Activated CD4-positive, alpha-beta T cell treated with anti-CD3 and anti-CD28 coated beads, Interleukin-2, amount 10 ng/mL, durations not matched to agents 24 days and 14 days (primary cell): ENCODE results near the gene KRTCAP3. TPM values are rescaled to one million over a fixed set of nuclear protein-coding genes. Genes with fewer than 3 reads are reported as not detected.
A peak's percentile ranks its signal among the peaks of the same experiment; 100 is the strongest.

ENCODE experiments used
- DNase-seq: peaks from one replicate; pipeline ENCODE4 v3.0.0; 2022
- H3K27ac Mint-ChIP-seq: one replicate; pipeline ENCODE4 v1.8.0; 2022; ENCODE audit warnings: mild to moderate bottlenecking, mixed read lengths
- H3K27me3 Mint-ChIP-seq: one replicate; pipeline ENCODE4 v1.8.0; 2022; ENCODE audit warnings: mixed read lengths
- H3K36me3 Mint-ChIP-seq: one replicate; pipeline ENCODE4 v1.8.0; 2022; ENCODE audit warnings: low read depth, mild to moderate bottlenecking, mixed read lengths
- H3K4me1 Mint-ChIP-seq: one replicate; pipeline ENCODE4 v1.8.0; 2021; ENCODE audit warnings: mixed read lengths
- H3K4me3 Mint-ChIP-seq: one replicate; pipeline ENCODE4 v1.8.0; 2022; ENCODE audit warnings: mild to moderate bottlenecking, moderate library complexity, mixed read lengths
- H3K9me3 Mint-ChIP-seq: one replicate; pipeline ENCODE4 v1.8.0; 2021; ENCODE audit warnings: mixed read lengths
- intact Hi-C: fragments of 100-400 bp; cut with micrococcal nuclease; formaldehyde crosslinking; loops from one replicate; pipeline ENCODE4 v1.15.1; 2023
- total RNA-seq: library from RNA; stranded (reverse); gene quantifications from 2 replicates; pipeline ENCODE4 v1.2.3, GENCODE V29; 2022

KRTCAP3 gene
- total RNA-seq, 1 donor from 2014 or later: 4.6 TPM

GRCh38 chr2:27453968-27454367 lies 11.8 kb downstream of the KRTCAP3 start:
- H3K27ac Mint-ChIP-seq: no peak overlapping the region
- H3K4me1 Mint-ChIP-seq: no peaks in the 10 kb centered on the region
- H3K27me3 Mint-ChIP-seq: no peaks in the 10 kb centered on the region
- H3K4me3 Mint-ChIP-seq: no peak overlapping the region
- H3K36me3 Mint-ChIP-seq: peaks cover 14% of the 10 kb centered on the region
- intact Hi-C loops: no loop called here
- no peaks in the 10 kb centered on the region for H3K9me3 Mint-ChIP-seq
- DNase-seq: no peak

GRCh38 chr2:27461118-27461517 lies 18.9 kb downstream of the KRTCAP3 start:
- no peak overlapping the region for H3K4me3 Mint-ChIP-seq
- no peaks in the 10 kb centered on the region for H3K4me1 Mint-ChIP-seq
- no peaks in the 10 kb centered on the region for H3K27me3 Mint-ChIP-seq
- H3K9me3 Mint-ChIP-seq: no peaks in the 10 kb centered on the region
- no peaks in the 10 kb centered on the region for H3K36me3 Mint-ChIP-seq
- DNase-seq: no peak
- intact Hi-C loops: no loop called here
- H3K27ac Mint-ChIP-seq: no peak overlapping the region

GRCh38 chr2:27464443-27464842 lies 22.3 kb downstream of the KRTCAP3 start:
- H3K4me3 Mint-ChIP-seq: no peak overlapping the region
- no peaks in the 10 kb centered on the region for H3K27me3 Mint-ChIP-seq
- H3K27ac Mint-ChIP-seq: no peak overlapping the region
- H3K36me3 Mint-ChIP-seq: no peaks in the 10 kb centered on the region
- H3K4me1 Mint-ChIP-seq: no peaks in the 10 kb centered on the region
- H3K9me3 Mint-ChIP-seq: no peaks in the 10 kb centered on the region
- DNase-seq: no peak
- intact Hi-C loops: no loop called here

GRCh38 chr2:27471961-27472360 lies 29.8 kb downstream of the KRTCAP3 start:
- H3K4me3 Mint-ChIP-seq: no peak overlapping the region
- H3K9me3 Mint-ChIP-seq: no peaks in the 10 kb centered on the region
- no peaks in the 10 kb centered on the region for H3K27me3 Mint-ChIP-seq

GRCh38 chr2:27485496-27485895 lies 43.3 kb downstream of the KRTCAP3 start:
- H3K27ac Mint-ChIP-seq: no peak overlapping the region
- peaks cover 4% of the 10 kb centered on the region for H3K36me3 Mint-ChIP-seq
- DNase-seq: no peak
- intact Hi-C loops: loop anchor here (5.0 kb wide), 2 partner anchors 78 to 142 kb away; partner anchors contain the start of genes CCDC121, GPN1 and PPM1G
- no peaks in the 10 kb centered on the region for H3K9me3 Mint-ChIP-seq
- H3K4me1 Mint-ChIP-seq: peaks cover 16% of the 10 kb centered on the region
- no peaks in the 10 kb centered on the region for H3K27me3 Mint-ChIP-seq
- no peak overlapping the region for H3K4me3 Mint-ChIP-seq

More at GRCh38 chr2:27471961-27472360, 29.8 kb downstream of the KRTCAP3 start:
- Mint-ChIP-seq H3K4me1 (no peaks in the 10 kb centered on the region), H3K27ac (no peak overlapping the region), H3K36me3 (peaks cover 5% of the 10 kb centered on the region)
- intact Hi-C loops: no loop called here
- DNase-seq: no peak

- intact Hi-C loops: loop anchor here (1.0 to 5.0 kb wide), 6 partner anchors 61 to 138 kb away; partner anchors contain the start of genes CCDC121, EIF2B4, GPN1 and GTF3C2
- Mint-ChIP-seq H3K4me3 (peak overlapping the region; percentile 84), H3K27me3 (peaks cover 13% of the 10 kb centered on the region), H3K4me1 (peaks cover 20% of the 10 kb centered on the region), H3K9me3 (no peaks in the 10 kb centered on the region), H3K36me3 (no peaks in the 10 kb centered on the region), H3K27ac (peak overlapping the region; percentile 87)
- DNase-seq: no peak
Observed at GRCh38 chr2:27489118-27489497, 46.9 kb downstream of the KRTCAP3 start.

- Mint-ChIP-seq H3K27ac (peak within 1 kb of the TSS; percentile 87), H3K27me3 (peaks cover 18% of the 10 kb centered on the region), H3K36me3 (no peaks in the 10 kb centered on the region), H3K4me3 (peak within 1 kb of the TSS; percentile 84), H3K4me1 (peaks cover 20% of the 10 kb centered on the region), H3K9me3 (no peaks in the 10 kb centered on the region)
- intact Hi-C loops: loop anchor here (1.0 to 10.0 kb wide), 7 partner anchors 61 to 175 kb away; partner anchors contain the start of genes CCDC121, EIF2B4, GPN1 and GTF3C2
- peak; percentile 100 for DNase-seq
Observed at GRCh38 chr2:27489498-27490397, 47.6 kb downstream of the KRTCAP3 start, which contains the start of gene IFT172. Gene IFT172, minus strand, starts transcription at chr2:27489743. Its CDS starts 90 bp downstream, at chr2:27489653.

GRCh38 chr2:27492557-27492956 lies 50.4 kb downstream of the KRTCAP3 start:
- H3K4me1 Mint-ChIP-seq: peaks cover 26% of the 10 kb centered on the region
- no peaks in the 10 kb centered on the region for H3K36me3 Mint-ChIP-seq
- intact Hi-C loops: loop anchor here (10.0 kb wide), 1 partner anchor 172 kb away; the partner anchor contains the start of genes SLC4A1AP and SUPT7L
- H3K27me3 Mint-ChIP-seq: peaks cover 42% of the 10 kb centered on the region
- no peaks in the 10 kb centered on the region for H3K9me3 Mint-ChIP-seq
- DNase-seq: no peak
- H3K27ac Mint-ChIP-seq: no peak overlapping the region
- H3K4me3 Mint-ChIP-seq: no peak overlapping the region

GRCh38 chr2:27493948-27494283 lies 51.7 kb downstream of the KRTCAP3 start:
- intact Hi-C loops: loop anchor here (10.0 kb wide), 1 partner anchor 171 kb away; the partner anchor contains the start of genes SLC4A1AP and SUPT7L
- no peaks in the 10 kb centered on the region for H3K9me3 Mint-ChIP-seq
- peak overlapping the region; percentile 59 for H3K4me3 Mint-ChIP-seq
- H3K4me1 Mint-ChIP-seq: peaks cover 23% of the 10 kb centered on the region
- DNase-seq: no peak
- H3K27ac Mint-ChIP-seq: no peak overlapping the region
- H3K27me3 Mint-ChIP-seq: peaks cover 52% of the 10 kb centered on the region
- H3K36me3 Mint-ChIP-seq: no peaks in the 10 kb centered on the region

Other genes starting within 250 kb of the KRTCAP3 start
- 109 and 120 TPM in 2 replicates for gene ATRAID, start 230.3 kb upstream of the KRTCAP3 start, total RNA-seq
- 87.1 and 97.9 TPM in 2 replicates for gene SLC5A6, start 230.1 kb upstream of the KRTCAP3 start, total RNA-seq
- gene CAD, start 225.0 kb upstream of the KRTCAP3 start, total RNA-seq: 144 and 159 TPM in 2 replicates
- gene SLC30A3, start 179.3 kb upstream of the KRTCAP3 start, total RNA-seq: 1.4 and 2.2 TPM in 2 replicates
- gene DNAJC5G, start 166.9 kb upstream of the KRTCAP3 start, total RNA-seq: not detected in 2 replicates
- gene TRIM54, start 160.0 kb upstream of the KRTCAP3 start, total RNA-seq: 0.33 and 0.47 TPM in 2 replicates
- gene UCN, start 133.9 kb upstream of the KRTCAP3 start, total RNA-seq: 1.9 and 2.7 TPM in 2 replicates
- 86.8 and 89.1 TPM in 2 replicates for gene MPV17, start 119.3 kb upstream of the KRTCAP3 start, total RNA-seq
- 80.1 and 83.8 TPM in 2 replicates for gene GTF3C2, start 85.6 kb upstream of the KRTCAP3 start, total RNA-seq
- gene EIF2B4, start 72.0 kb upstream of the KRTCAP3 start, total RNA-seq: 51.2 and 52.0 TPM in 2 replicates
- 120 and 128 TPM in 2 replicates for gene SNX17, start 71.8 kb upstream of the KRTCAP3 start, total RNA-seq
- gene ZNF513, start 61.6 kb upstream of the KRTCAP3 start, total RNA-seq: 11.1 and 13.5 TPM in 2 replicates
- gene PPM1G, start 32.8 kb upstream of the KRTCAP3 start, total RNA-seq: 165 and 167 TPM in 2 replicates
- gene NRBP1, start 13.8 kb upstream of the KRTCAP3 start, total RNA-seq: 93.9 and 94.7 TPM in 2 replicates
- 12.4 and 12.9 TPM in 2 replicates for gene IFT172, start 47.4 kb downstream of the KRTCAP3 start, total RNA-seq
- not detected in 2 replicates for gene FNDC4, start 52.8 kb downstream of the KRTCAP3 start, total RNA-seq
- gene GCKR, start 54.5 kb downstream of the KRTCAP3 start, total RNA-seq: not detected in 2 replicates
- gene ZNF512, start 140.7 kb downstream of the KRTCAP3 start, total RNA-seq: 29.0 and 32.7 TPM in 2 replicates
- 0.54 and 0.63 TPM in 2 replicates for gene CCDC121, start 186.6 kb downstream of the KRTCAP3 start, total RNA-seq
- gene GPN1, start 186.7 kb downstream of the KRTCAP3 start, total RNA-seq: 51.0 and 55.4 TPM in 2 replicates
- gene SUPT7L, start 221.2 kb downstream of the KRTCAP3 start, total RNA-seq: 33.3 and 34.5 TPM in 2 replicates
- gene SLC4A1AP, start 221.5 kb downstream of the KRTCAP3 start, total RNA-seq: 27.1 and 28.7 TPM in 2 replicates